Measurements from ENCODE around the gene MAP4K2.

MAP4K2 gene

DNA sequence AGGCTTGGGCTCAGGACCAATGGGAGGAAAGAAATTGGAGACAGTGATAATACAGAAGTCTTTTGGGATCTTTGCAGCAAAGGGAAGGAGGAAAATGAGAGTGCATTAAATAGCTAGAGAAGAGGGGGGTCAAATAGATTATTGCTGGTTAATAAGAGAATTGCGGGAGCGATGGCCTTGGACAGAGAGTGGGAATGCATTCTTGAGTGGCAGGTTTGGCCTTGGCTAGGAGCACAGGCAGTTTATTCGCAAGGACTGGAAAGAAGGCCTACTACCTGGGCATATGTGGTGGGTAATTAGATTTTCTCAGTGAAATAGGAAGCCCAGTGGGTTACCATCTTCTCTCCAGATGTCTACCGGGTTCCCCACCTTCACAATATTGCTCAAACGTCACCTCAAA, 10.8 kb upstream of the MAP4K2 start:
- no peak for DNase-seq (ENCODE audit: low spot score)

DNA sequence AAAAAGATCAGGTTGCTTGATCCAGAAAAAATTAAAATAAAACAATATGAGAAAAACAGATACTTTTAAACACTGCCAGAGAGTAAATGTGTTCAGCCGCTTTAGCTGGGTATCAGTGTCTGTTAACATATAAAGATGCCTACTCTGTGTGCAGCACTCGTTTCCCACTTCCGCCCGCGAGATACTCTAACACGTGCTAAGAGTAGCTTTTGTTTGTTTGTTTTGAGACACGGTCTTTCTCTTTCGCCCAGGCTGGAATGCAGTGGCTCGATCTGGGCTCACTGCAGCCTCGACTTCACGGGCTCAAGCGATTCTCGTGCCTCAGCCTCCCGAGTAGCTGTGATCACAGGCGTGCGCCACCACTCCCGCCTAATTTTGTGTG, 7.9 kb upstream of the MAP4K2 start:
- no peak for DNase-seq (ENCODE audit: low spot score)

DNA sequence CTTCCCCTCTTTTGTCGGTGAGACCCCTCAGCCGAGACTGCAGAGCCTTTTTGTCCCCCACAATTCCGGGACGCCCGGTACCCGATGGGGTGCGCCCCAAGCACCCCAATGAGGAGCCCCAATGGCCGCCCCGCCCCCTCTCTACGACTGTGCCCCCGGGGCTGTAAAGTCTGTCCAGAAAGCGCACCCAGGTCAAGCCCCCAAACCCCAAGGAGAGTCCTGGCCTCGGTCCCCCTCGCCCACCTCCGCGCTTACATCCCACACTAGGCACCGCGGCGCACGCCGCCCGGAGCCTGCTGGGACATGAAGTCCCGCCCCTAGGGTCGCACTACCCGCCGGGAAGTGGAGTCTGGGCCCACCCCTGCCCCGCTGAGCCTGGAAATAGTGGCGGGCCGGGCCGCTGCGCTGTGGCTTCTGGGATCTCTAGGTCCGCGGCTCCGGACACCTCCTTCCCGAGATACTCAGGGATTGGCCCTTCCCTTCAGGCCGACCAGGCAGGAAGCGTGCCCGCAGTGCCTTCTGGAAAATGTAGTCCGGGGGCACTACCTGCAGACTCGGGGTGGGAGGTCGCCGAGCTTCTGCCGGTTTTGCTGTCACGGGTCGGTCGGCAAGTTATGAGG, 7.4 kb upstream of the MAP4K2 start, which contains the start of gene MEN1:
MEN1 (minus strand) TSS at position 281 of the 620 bp plus-strand sequence. CDS start 442 bp downstream, outside the sequence.
- DNase-seq (ENCODE audit: low spot score) = peak; percentile 98

DNA sequence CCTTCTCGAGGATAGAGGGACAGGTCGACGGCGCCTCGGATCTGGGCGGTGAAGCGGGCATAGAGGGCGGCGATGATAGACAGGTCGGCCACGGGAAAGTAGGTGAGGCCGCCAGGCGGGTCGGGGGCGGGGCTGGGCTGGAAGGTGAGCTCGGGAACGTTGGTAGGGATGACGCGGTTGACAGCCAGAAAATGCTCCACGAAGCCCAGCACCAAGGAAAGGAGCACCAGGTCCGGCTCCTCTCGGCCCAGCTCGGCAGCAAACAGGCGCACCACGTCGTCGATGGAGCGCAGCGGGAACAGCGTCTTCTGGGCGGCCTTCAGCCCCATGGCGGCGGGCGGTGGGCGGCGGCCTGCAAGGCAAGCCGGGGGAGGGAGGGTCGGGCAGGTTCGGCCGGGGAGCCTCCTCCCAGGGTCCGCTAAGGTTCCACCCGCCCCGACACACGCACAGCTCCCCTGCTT, 6.8 kb upstream of the MAP4K2 start:
- DNase-seq (ENCODE audit: low spot score) = peak; percentile 40

DNA sequence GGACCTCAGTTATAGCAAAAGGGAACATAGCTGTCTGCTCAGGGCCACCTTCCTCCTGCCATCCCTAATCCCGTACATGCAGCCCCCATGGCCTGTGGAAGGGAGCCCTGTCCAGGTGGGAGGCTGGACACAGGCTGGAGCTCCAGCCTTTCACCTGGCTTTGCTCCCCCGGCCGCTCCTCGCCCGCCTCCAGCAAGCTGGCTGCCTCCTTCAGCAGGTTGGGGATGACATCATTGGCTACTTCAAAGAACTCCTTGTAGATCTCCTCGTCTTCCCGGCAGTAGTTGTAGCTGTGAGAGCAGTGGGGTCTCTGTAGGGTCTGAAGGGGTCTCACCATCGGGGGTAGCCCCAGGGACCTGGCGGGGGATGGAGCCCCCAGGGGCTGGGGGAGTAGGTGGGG, 2.5 kb upstream of the MAP4K2 start:
- DNase-seq (ENCODE audit: low spot score) = no peak

DNA sequence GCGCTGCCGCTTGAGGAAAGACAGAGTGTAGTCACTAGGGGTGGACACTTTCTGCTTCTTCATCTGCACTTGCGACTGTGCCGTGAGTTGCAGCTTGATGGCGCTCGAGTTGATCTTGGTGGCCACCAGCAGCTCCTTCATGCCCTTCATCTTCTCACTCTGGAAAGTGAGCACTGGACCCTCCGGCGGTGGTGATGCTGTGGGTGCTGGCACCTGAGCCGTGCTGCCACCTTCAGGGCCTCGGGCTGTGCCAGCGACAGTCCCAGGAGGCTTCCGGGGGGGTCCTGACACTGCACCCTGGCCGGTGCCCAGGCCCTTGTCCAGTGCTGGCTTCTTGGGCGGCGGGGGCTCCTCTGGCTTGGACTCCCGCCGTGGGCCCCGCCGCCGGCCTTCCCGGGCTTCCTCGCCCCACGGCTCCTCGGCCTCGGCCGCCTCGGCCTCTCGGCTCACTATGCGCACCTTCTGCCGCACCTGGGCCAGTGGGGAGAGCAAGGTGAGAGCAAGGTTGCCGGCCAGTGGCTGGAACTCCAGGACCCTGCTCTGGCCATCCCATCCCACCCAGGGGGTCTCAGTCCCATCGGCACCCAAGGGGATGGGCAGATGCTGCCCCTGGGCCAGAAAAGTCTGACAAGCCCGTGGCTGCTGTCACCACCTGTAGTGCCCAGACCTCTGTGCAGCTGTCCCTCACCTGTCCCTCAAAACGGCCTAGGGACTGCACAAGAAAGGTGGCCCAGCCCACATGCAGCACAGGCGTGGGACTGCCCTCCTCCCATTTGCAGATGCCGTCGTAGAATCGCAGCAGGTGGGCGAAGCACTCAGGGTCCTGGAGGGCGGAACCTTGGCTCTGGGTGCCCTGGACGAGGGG, 1.6 kb upstream of the MAP4K2 start:
- no peak for DNase-seq (ENCODE audit: low spot score)

DNA sequence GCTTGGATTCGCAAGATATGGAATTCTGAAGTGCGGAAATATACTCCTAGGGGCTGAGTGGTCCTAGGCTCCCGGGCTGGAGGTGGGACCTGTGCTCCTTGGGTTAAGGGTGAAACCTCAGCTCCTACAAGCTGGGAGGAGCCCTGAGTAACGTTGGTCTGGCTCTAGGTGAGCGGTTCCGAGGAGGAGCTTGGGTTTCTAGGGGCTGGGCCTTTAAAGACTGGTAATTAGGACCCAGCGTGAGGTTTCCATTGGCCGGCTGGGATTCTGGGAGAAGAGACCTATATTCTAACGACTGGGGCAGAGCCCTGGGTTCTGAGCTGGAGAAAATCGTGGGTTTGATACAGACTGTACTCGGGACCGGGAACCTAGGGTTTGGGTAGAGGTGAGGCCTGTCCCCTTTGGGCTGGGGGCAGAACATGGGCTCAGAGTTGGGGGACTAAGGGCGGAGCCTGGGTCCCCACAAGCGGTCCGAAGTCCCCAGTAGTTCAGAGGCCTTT, 882 bp upstream of the MAP4K2 start:
- DNase-seq (ENCODE audit: low spot score) = no peak

DNA sequence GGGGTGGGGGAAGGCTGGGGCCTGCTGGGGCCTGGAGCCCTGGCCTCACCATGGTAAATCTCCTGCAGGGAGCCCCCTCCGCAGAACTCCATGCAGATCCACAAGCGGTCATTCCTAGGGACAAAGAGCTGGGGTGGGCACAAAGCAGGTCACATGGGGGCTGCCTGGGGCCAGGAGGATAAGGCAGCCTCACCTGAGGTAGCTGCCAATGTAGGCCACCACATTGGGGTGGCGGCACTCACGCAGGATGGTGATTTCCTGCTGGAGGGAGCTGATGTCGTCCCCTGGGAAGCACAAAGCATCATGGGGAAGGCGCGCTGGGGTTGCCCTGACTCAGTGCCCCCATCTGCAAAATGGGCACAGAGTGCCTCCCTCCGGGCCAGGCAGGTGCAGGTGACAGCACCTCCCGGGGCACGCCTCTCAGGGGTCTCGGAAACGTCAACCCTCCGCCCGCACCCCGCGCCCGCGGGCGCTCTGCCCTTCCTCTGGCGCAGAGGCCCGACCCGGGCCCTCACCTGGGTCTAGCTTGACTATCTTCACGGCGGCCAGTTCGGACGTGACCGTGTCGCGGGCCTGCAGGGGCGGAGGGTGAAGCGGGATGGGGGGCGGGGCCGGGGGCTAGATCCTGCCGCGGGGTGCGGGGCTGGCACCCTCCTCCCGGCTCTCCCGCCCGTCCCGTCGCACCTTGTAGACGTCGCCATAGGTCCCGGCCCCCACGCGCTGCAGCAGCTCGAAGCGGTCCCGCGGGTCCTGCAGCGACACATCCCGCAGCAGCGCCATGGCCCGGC, 450 bp downstream of the MAP4K2 start:
- no peak for DNase-seq (ENCODE audit: low spot score)

DNA sequence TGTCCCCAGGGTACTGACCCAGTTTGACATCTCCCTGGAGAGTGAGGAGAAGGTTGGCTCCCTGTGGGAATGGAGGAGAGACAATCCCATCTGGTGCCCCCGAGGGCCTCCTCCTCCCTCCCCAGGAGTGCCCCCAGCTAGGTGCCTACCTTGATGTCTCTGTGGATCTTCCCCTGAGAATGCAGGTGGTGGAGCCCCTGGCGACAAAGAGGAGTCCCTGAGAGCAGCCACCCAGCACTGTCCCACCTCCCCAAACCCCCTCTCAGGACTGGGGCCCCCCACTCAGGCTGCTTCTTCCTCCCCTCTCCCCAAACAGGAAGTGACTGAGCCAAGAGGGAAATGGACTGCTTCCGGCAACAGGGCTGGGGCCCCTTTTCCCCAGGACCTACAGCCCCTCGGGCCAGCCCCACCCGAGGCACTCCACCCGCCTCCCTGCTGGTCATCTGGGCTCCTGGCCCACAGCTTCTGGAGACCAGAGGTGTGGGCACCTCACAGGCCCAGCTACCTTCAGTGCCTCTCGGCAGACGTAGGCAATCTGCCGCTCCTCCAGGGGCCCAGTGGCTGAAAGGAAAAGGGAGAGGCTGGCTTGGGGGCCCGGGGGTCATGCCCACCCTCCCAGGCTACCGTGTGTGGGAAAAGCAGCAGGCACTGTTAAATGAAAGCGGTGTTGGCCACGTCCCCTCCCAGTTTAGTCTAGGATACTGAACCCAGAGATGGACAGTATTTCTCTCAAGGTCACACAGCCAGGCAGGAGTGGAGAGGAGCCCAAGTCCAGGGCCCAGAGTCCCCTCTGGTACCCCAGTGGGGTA, 1.2 kb downstream of the MAP4K2 start:
- DNase-seq (ENCODE audit: low spot score) = no peak

DNA sequence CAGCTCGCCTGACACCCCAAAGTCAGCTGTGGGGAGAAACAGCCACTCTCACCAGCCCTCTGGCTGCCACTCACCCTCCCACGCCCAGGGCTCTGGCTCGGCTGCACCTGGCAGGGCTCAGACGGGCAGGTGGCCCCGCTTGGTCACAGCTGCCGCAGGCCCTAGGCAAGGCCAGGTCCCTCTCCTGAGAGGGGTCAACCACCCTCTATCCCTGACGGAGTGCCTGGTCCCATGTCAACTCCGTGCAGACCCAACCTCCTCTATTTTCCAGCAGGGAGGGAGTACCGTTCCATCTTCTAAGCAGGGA, 1.9 kb downstream of the MAP4K2 start:
- no peak for DNase-seq (ENCODE audit: low spot score)

DNA sequence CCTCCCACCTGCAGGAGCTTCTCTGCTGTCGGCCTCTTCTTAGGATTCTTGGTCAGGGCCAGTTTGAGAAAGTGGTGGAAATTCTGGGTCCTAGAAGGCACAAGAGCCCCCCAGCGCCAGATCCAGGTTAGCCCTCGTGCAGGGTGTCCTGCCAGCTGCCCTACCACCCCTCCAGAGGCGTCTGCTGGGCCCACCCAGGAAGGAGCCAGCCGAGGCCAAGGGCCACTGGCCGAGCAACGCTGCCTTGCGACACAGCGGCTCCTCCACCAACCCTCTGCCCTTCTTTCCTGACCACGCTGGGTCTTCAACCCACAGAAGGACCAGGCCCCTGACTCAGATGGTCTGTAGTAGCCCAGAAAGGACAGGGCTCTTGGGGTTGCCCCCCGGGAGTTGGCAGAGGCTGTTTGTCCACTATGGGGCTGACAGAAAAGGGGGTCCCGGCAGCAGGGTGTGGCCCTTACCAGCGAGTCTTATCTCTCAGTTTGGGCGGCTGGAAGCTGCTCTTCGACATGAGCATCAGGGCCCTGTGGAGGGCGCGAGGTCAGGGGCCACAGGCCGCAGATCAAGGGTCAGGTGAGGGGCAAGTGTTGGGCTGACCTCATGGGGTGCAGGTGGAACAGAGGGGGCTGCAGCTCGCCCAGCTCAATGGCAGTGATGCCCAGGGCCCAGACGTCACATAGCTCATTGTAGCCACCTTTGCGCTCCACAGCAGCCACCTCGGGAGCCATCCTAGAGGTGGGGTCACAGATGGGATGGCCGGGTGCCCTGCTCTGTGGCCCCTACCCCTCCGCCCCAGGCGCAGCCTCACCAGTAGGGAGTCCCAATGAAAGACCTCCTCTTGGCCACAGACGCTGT, 2.5 kb downstream of the MAP4K2 start:
- DNase-seq (ENCODE audit: low spot score) = no peak

DNA sequence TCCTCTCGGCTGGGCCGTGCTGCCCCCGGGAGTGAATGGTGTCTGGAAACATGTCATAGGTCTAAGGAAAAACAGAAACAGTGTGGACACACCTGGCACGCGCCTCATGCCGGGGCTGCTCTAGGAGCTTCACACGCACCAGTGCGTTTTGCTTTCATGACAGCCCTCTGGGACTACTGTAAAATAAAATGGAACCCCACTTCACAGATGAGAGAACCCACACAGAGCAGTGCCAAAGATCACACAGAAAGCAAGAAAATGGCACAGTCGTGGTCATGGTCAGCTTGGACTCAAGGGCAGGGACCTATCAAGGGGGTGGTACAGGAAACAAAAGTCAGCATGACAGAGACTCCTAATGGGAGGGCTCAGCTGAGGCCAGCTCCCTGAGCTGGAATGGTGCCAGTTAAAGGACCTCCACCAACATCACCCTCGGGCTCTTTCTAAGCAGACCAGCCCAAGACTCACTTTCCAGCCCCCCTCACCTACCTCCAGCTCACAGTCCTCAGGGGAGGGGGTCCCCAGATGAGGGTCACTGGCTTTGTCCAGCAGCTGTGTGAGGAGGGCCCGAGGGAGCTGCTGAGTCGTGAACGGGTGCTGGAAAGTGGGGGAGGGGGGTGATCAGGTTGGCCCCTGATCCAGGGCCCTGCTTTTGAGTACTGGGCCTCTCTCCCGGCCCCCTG, 3.3 kb downstream of the MAP4K2 start:
- DNase-seq (ENCODE audit: low spot score) = no peak

DNA sequence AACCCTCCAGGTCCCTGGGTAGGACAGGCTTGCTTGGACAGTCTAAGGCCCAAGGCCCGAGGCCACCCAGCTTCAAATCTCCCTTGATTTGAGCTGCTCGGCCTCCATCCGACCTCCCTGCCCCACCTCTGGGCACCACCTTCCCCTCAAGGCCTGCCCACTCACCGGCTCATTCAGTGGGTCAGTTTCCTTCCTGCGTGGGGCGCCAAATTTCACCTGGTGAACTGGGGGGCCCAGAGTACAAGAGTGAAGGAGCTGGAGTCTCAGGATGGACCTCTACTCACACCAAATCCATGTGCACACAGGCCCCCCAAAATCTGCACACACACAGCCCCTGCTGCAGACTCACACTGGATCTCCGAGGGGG, 3.8 kb downstream of the MAP4K2 start:
- DNase-seq (ENCODE audit: low spot score) = no peak

DNA sequence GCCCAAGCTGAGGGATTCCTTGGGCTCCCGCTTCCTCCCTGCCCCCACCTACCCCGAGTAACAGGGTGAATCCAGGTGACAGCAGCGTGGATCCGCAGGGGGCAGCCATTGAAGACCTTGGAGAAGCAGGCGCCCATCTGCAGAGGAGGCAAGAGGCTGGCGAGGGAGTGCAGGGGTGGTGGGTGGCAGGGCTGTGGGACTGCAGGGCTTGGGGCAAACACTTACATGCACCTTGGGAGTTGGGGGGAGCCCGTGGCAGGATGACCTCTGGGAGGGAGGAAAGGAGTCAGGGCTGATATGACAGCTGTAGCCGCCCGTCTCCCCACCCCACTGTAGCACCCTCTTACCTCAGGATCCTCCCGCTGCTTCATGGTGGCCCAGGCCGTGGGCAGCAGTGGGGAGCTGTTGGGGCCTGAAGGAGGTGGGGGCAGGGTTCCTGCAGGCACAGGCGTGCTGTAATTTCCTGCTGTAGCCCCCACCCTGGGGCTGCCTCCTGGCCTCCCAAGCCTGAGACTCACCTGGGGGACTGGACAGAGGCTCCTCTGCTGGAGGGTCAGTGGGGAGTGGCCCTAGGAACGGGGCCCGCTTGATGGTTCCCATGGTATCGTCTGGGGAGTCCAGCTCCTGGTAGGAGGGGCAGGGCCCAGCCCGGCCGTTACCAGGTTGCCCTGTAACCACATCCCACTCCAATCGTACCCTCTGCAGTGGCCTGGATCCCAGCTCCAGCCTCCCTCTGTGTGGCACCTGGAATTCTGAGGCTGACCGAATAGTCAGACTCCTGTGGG, 6.1 kb downstream of the MAP4K2 start:
- no peak for DNase-seq (ENCODE audit: low spot score)

DNA sequence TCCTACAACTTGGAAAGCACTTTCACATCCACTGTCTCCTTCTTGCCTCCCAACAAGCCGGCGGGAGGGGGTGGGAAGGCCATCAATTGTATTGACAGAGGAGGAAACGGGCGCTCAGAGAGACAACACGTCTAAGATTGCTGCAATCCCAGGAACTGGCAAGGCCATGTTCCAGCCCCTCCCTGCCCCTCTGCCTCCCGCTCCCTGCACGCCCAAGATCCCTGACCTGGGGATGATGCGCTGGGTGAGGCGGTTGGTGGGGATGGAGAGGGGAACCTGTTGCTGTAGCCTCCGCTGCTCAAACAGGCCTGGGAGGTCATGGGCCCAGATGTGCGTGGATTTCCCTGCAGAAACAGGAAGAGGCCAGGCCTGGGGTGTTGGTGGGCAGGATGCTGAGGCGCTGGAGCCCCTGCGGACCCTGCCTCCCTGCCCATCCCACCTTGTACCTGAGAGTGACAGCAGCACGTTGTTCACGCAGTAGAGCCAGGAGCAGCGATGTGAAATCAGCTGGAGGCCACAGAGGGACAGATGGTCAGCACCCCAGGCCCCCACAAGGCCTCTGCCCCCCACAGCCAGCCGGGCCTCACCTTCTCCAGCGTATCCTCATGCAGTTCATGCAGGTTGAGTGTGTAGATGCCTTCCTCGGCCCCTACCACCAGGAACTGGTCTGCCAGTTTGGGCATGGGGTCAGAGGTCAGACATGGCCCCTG, 6.8 kb downstream of the MAP4K2 start:
- DNase-seq (ENCODE audit: low spot score) = no peak

DNA sequence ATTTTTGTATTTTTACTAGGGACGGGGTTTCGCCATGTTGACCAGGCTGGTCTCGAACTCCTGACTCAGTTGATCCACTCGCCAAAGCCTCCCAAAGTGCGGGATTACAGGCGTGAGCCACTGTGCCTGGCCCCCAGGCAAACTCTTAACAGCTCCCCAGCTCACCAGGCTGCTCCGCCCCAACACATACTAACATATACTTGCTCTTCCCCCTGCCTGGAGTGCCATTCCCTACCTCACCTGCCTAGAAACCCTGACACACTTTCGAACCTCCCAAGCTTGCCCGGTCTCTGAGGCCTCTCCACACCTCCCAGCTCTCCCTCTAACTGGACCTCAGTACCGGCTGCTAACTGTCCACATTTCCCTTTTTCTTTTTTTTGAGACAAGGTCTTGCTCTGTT, 8.5 kb downstream of the MAP4K2 start:
- DNase-seq (ENCODE audit: low spot score) = no peak

DNA sequence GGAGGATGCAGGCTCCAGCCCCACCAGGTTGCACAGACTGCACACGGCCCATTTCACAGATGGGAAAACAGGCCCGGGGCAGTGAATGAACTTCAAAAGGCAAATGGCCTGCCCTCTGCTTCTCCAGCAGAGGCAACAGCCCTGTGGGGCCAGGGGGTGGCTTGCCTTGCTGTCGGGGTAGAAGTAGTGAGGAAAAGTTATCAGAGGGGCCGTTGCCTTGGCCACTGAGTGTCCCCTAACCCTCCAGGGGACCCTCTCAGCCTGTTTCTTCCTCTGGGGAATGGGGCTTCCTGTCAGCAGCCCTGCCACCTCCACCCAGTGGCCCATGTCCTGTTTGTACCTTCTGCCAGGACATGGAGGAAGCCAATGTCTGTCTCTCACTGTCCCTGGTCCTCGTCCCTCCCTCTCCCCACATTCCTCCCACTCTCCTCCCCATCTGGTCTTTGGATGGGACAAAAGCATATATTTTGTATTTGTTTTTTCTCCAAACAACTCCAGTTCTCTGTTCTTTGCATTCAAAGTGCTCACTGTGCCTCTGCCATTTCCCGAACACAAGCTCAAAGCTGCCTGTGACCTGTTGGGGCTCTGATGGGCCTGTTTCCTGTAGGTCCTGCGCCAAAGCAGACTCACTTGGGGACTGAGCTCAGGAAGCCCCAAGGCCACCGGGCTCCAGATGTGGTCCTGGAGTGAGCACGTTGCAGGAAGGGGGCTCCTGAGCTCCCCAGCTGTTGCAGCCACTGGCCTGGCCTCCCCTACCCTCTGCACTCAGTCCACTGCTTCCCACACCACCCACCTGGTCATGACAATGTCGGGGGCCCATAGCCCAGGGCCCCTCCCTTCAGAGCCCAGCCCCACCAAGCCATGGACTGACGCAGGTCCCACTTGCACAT, 9.5 kb downstream of the MAP4K2 start:
- no peak for DNase-seq (ENCODE audit: low spot score)

DNA sequence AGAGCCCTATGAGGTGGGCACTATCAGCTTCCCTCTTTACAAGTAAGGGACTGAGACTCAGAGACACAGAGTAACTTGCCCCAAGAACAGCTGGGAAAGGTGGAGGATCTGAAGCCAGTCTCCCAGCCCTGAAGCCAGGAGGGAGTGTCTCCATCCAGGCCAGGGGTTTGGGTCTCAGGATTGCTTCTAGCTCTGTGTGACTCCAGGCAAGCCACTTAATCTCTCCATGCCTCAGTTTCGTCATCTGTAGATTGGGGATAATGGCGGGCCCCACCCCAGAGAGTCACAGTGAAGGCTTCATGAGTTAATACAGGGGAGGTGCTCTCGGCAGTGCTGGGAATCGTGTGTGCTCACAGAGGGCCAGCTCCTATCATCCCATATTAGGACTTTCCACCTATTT, 10.5 kb downstream of the MAP4K2 start:
- DNase-seq (ENCODE audit: low spot score) = no peak
